SHP77 treated with DMSO at 0.1 percent for 48 hours (cell line): ENCODE measurements around the gene SYT2.
"Not testable (repeated sequence)": the region's sequence is repeated elsewhere in the genome, so short reads cannot be mapped to it uniquely, and the experiment has no call there.

Experiments used
- DNase-seq: peaks from one replicate; lab custom pipeline; 2025; lab: John Stamatoyannopoulos, UW

Gene SYT2

GRCh38 chr1:202590975-202591411, 119.3 kb downstream of the SYT2 start:
- DNase-seq, result no peak

GRCh38 chr1:202590126-202590525, 120.1 kb downstream of the SYT2 start:
- DNase-seq, result no peak

- no peak for DNase-seq
These were observed 120.9 kb downstream of the SYT2 start for GRCh38 chr1:202589190-202589930.

- no peak for DNase-seq
These were observed 121.6 kb downstream of the SYT2 start for GRCh38 chr1:202588503-202589189.

- no peak for DNase-seq
These were observed 122.3 kb downstream of the SYT2 start for GRCh38 chr1:202587859-202588485.

- no peak for DNase-seq
These were observed 123.4 kb downstream of the SYT2 start for GRCh38 chr1:202586871-202587270.

- no peak for DNase-seq
These were observed 124.0 kb downstream of the SYT2 start for GRCh38 chr1:202586018-202586821.

GRCh38 chr1:202585590-202585933, 124.7 kb downstream of the SYT2 start:
- DNase-seq, result no peak

GRCh38 chr1:202584707-202585589, 125.3 kb downstream of the SYT2 start:
- DNase-seq, result no peak

GRCh38 chr1:202582350-202582749, 127.9 kb downstream of the SYT2 start:
- DNase-seq, result not testable (repeated sequence)

- DNase-seq, result no peak
These were observed 129.6 kb downstream of the SYT2 start for GRCh38 chr1:202580619-202581018.

- DNase-seq, result no peak
These were observed 130.4 kb downstream of the SYT2 start for GRCh38 chr1:202579806-202580205.

GRCh38 chr1:202578565-202578964, 131.7 kb downstream of the SYT2 start:
- DNase-seq, result no peak

- DNase-seq, result no peak
These were observed 132.2 kb downstream of the SYT2 start for GRCh38 chr1:202578001-202578504.

GRCh38 chr1:202577381-202577780, 132.9 kb downstream of the SYT2 start:
- no peak for DNase-seq

- no peak for DNase-seq
These were observed 133.4 kb downstream of the SYT2 start for GRCh38 chr1:202576816-202577215.

- no peak for DNase-seq
These were observed 134.2 kb downstream of the SYT2 start for GRCh38 chr1:202575918-202576653.

- DNase-seq, result no peak
These were observed 137.4 kb downstream of the SYT2 start for GRCh38 chr1:202572867-202573266.

- DNase-seq, result no peak
These were observed 138.4 kb downstream of the SYT2 start for GRCh38 chr1:202571719-202572339.
